Stimulated activated CD4-positive, alpha-beta T cell treated with anti-CD3 and anti-CD28 coated beads, TNF-alpha, amount 100 ng/mL, for 1 hour (primary cell): ENCODE results near the gene SPATA20.

Experiments used
- DNase-seq, 3 donors: peaks; one replicate each; pipeline ENCODE4 v3.0.0-alpha.2; 2020; ENCODE audit warnings: low read depth in 3 of 3, low spot score in 1 of 3

Gene SPATA20

GRCh38 chr17:50519141-50519834 lies 27.7 kb upstream of the SPATA20 start:
- DNase-seq, result no peak

DNA sequence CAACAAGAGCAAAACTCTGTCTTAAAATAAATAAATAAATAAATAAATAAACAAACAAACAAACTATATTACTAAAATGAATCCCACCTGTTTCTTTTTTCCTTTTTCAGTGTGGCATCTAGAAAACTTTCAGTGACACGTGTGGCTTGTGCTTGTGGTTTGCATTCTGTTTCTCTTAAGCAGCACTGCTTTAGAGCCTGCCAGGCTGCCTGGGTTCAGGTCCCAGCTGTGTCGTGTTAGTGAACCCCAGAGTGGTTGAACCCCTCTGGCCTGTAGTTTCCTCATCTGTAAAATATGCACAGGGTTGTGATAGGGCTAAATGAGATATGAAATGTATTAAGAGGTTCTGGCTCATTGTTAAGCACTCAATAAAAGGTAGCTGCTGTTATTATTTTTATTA lies 26.5 kb upstream of the SPATA20 start:
- DNase-seq, result no peak

- no peak for DNase-seq
Measured at GRCh38 chr17:50521514-50521913, 25.5 kb upstream of the SPATA20 start.

DNA sequence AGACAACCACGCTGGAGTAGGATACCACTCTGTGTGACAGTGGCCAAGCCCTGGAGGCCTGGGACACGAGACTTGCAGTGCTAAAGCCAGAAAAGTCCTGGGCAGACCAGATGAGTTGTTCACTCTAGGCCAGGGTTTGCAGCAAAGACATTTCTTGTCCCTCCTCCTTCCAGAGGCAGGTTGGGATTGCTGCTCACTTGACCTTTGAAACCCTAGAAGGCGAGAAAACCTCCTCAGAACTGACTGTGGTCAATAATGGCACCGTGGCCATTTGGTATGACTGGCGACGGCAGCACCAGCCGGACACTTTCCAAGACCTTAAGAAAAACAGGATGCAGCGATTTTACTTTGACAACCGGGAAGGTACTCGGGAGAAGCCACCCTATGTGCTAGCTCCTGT lies 24.2 kb upstream of the SPATA20 start:
- DNase-seq, result no peak

DNA sequence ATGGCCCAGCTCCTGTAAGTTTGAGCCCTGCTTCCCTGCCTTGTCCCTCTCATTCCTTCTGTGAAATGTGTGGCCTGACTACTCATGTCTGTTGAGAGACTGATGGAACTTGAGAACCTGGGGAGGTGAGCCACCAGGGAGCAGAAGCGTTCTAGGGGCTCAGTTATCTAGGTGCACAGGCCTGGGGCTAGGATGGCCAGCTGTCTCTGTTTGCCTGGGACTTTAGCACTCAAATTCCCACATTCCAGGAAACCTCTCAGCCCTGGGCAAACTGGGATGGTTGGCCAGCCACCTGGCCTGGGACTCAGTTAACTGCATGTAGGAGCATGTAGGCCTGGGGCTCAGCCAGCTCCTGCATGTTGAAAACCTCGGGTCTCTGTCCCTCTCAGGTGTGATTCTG lies 23.8 kb upstream of the SPATA20 start:
- no peak for DNase-seq

- DNase-seq, result no peak
Measured at GRCh38 chr17:50524838-50525237, 22.1 kb upstream of the SPATA20 start.

DNA sequence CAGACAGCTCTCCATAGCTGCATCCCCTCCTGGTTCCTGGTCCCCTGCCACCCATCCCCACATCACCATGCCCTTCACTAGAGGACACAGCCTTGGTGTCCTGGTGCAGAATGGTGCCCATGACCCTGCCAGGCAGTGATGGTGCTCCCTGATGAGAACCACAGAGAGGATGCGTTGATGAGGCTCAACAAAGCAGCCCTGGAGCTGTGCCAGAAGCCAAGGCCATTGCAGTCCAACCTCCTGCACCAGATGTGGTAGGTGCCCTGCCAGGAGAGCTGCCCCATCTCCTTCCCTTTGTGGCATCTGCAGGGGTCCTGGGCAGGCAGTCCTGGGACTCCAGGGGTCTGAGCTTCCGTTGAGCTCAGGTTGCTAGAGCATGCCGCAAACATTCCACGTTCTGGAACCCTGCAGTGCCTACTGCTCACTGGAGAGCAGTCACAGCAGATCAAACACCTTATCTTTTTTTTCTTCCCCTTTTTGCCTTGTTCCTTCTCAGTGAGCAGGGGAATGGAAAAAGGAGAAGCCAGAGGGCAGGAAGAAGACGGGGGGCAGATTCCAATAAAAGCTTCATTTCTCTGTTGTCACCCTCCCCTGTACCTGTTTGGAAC lies 19.7 kb upstream of the SPATA20 start:
- DNase-seq, result no peak

DNA sequence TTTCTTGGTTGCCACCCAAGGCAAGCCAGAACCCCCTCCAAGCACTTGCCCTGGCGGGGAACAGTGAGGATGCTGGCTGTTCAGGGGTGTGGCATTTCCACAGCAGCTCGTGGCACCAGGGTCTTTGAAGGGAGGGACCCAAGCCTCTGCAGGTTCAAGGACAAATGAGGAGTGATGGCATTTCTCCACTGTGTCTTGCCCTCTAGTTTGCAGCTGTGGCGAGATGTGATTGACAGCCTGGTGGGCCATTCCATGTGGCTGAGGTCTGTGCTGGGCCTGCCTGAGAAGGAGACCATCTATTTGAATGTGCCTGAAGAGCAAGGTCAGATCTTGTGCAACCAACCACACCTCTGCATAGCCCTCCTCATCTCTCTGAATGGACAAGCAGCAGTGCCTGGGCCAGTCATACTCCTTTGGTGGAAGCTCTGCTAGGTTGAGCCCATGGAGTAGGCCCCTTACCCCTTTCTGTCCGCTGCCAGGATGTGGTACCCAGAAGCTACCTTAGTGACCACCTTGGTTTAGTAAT lies 19.0 kb upstream of the SPATA20 start:
- DNase-seq, result no peak

DNA sequence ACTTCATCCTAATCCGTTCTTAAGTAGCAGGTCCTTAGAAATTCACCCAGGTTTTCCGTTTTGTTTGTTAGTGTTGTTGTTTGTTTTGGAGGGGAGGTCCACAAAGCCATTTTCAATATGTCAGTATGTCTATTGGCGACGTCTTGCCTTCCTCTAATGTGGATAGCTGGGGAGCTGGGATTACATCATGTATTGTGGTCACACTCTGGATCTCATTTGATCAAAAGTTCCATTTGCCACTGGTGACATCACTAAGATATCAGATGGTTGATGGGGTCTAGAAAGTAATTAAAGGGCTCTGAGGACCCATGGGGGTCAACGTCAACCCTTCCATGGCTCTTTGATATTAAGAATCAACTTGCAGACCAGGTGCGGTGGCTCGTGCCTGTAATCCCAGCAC lies 17.1 kb upstream of the SPATA20 start:
- DNase-seq, result no peak

DNA sequence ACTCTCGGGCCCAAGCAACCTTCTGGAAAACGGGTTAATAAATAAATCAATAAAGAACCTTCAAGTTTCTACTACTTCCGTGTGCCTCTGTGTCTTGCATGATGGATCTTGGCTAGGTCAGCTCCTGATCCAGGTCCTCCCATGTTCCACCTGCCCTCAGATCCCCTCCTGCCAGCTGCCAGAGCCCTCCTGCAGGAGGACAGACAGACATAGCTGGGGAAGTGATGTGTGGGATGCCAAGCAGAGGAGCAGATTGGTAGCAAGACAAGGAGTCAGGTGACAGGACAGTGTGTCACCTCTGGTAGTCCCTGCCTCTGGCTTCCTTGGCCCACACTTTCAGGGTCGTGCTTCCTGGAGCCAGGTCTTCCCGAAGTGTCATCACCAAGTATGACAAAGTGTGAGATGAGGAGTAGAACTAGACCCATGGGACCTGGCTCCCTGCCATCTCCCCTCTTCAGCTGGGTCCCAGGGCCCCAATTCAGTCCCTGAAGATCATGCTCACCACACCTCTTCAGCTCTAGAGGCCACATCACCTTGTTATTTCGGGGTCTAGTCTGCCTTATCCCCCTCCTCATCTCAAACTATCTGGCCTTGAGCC lies 15.4 kb upstream of the SPATA20 start:
- DNase-seq, result no peak

GRCh38 chr17:50532452-50533024 lies 14.4 kb upstream of the SPATA20 start, which contains the start of gene EPN3:
TSS of gene EPN3 (plus strand) at chr17:50532735. CDS start at chr17:50536557, 3,822 bp downstream.
- DNase-seq, result no peak

DNA sequence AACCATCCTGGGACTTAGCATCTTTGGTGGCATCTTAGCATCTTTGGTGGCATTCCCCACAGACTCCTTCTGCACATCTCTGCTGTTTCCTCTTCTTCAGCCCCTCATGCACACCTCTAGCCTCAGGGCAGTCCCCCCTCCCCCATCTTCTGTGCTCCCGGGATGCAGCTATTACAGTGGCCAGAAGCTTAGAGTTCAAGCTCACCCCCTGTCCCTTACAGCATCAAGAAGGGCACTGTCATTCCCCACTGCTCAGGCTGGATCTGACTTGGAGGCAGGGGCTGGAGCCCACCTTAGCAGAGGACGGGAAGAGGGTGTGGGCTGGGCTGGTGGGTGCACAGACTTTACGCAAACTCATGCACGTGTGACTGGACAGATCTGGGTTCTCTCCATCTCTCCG lies 13.8 kb upstream of the SPATA20 start:
- no peak for DNase-seq

GRCh38 chr17:50533720-50534148 lies 13.2 kb upstream of the SPATA20 start:
- DNase-seq, result no peak

DNA sequence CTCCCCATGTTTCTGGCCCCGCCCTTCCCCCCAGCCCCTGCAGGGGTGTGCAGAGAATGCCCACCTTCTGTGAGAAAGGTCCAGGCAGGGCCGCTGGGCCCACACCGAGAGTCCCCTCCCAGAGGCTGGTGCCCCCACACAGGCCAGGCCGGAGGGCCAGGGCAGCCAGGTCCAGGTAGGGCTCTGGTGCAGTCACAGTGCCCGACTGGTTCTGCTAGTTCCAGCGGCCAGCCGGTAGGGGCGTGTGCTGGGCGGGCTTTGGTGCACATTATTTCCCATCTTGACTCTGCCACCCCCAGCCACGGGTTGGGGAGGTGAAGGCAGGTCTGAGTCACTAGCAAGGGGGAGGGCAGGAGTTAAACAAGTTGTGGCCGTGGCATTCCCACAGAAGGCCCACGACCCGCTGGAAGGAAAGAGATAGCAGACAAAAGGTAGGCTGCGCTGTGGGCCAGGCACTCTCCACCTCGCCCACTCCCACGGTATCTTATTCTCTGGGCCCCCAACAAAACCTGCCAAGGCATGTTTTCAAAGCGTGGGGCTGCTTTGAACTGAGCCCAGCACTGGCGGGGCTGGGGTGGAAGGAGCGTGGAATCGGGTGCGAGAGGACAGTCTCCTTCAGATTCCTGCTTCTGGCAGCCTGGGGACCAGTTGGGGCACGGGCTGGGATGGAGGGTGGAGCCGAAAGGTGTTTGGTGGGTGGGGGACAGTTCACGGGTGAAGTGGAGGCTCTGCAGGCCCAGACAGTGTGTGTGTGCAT lies 12.6 kb upstream of the SPATA20 start:
- DNase-seq, result no peak

DNA sequence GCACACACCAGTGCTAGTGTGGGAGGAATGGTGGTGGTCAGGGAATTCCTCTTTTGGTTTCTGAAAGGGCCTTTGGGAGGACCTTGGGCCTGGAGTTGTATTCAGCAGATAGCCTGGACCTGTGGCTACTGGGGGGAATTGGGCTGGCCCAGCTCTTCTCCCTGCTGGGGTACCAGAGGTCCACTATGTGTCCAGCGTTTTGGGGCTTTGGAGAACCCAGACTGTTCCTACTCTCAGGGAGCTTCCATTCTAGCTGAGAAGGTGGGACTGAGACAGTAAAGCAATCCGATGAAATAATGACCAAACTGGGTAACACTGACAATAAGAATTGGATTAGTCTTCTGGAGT lies 12.0 kb upstream of the SPATA20 start:
- no peak for DNase-seq

DNA sequence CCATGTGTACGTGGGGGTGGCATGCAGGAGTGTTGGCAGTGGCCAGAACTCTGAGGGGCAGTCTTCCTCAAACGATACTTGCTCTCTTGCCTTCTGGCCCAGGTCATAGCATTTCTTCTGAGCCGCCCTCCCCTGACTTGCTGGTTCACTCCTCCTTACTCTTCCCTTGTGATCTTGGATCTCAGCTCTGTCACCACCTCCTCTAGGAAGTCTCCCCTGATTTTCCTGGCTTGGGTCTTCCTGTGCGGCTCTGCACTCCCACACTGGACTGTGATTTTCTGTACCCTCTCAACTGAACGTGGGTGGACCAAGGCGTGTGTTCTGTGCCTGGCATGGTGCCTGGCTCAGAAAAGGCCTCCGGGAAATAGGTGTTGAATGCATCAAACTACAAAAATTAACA lies 11.6 kb upstream of the SPATA20 start:
- DNase-seq, result no peak

DNA sequence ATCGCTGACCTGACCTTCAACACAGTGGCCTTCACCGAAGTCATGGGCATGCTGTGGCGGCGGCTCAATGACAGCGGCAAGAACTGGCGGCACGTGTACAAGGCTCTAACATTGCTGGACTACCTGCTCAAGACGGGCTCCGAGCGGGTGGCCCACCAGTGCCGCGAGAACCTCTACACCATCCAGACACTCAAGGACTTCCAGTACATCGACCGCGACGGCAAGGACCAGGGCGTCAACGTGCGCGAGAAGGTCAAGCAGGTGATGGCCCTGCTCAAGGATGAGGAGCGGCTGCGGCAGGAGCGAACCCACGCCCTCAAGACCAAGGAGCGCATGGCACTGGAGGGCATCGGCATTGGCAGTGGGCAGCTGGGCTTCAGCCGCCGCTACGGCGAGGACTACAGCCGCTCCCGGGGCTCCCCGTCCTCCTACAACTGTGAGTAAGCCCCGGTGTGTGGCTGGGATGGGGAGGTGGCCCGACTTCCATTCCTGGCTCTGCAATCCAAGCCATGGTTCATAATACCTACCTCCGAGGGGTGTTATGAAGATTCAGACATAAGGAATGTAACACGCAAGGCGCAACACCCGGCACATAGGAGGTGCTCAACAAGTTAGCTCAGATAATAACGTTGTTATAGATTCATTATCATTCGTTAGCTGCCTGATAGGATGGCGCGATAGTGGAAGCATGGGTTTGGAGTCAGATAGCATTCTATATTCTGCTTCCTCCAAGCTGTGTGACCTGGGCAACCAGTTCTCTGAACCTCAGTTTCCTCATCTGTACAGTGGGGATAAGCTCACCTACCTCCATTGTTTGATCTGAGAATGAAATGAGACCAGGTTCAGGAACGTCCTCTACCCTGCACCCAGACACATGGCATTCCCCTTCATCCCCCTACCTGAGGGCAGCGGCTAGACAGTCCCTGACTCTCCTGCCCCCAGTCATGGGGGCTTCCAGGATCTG lies 10.0 kb upstream of the SPATA20 start:
- DNase-seq, result no peak

- no peak for DNase-seq
Measured at GRCh38 chr17:50537721-50538548, 9.0 kb upstream of the SPATA20 start.
